HEK293 (cell line): ENCODE data around the gene FANCD2OS.

Experiments
- CTCF ChIA-PET: fragments of 350-600 bp; formaldehyde crosslinking; extraction: SDS; loops from one replicate; lab custom pipeline; 2021; ENCODE audit warnings: antibody characterized with exemption; lab: Yijun Ruan, JAX
- POLR2A ChIA-PET: fragments of 300-600 bp; formaldehyde crosslinking; extraction: SDS; loops from one replicate; lab custom pipeline; 2020; ENCODE audit warnings: antibody characterized with exemption, inconsistent platforms; lab: Yijun Ruan, JAX
- H3K27ac ChIP-seq: fragments of 200-500 bp; sonication (Bioruptor generic); 2 replicates; pipeline ENCODE4 v1.5.1; 2014; ENCODE audit warnings: low read depth, low read length, control low read depth, inconsistent platforms; ENCODE audit errors: extremely low read depth
- H3K36me3 ChIP-seq, 2 experiments: fragments of 200-500 bp in 1 of 2; sonication (Bioruptor generic) in 1 of 2; 1 replicate in 1 of 2; 2 replicates in 1 of 2; pipeline ENCODE4 v1.5.1; 2014 to 2017; ENCODE audit warnings: inconsistent platforms in 2 of 2, low read length in 2 of 2; ENCODE audit not compliant: control insufficient read depth in 2 of 2, insufficient read depth in 1 of 2
- H3K4me1 ChIP-seq: fragments of 200-500 bp; sonication (Bioruptor generic); 2 replicates; pipeline ENCODE4 v1.5.1; 2014; ENCODE audit warnings: mild to moderate bottlenecking, low read length, inconsistent platforms; ENCODE audit not compliant: control insufficient read depth, insufficient read depth
- H3K4me3 ChIP-seq: 2 replicates; pipeline ENCODE4 v1.5.1; 2011; ENCODE audit warnings: low read depth, mild to moderate bottlenecking, control low read depth, low read length, moderate library complexity
- H3K9me3 ChIP-seq: fragments of 200-500 bp; sonication (Bioruptor generic); 2 replicates; pipeline ENCODE4 v1.5.1; 2014; ENCODE audit warnings: low read depth, low read length, inconsistent platforms; ENCODE audit not compliant: control insufficient read depth, insufficient read depth
- SETDB1 ChIP-seq: IDR thresholded peaks from one replicate; pipeline ENCODE4 v1.6.1; 2017; ENCODE audit warnings: mild to moderate bottlenecking, low read length, moderate library complexity, mixed read lengths; ENCODE audit not compliant: insufficient read length
- SP7 ChIP-seq: fragments of 450-650 bp; formaldehyde crosslinking; IDR thresholded peaks from 2 replicates; pipeline ENCODE4 v1.5.1; 2016; ENCODE audit warnings: missing biosample characterization, missing genetic modification characterization
- TRIM28 ChIP-seq: IDR thresholded peaks from 2 replicates; pipeline ENCODE4 v1.6.1; 2011; ENCODE audit warnings: low read length, control low read depth, borderline replicate concordance
- ZBTB17 ChIP-seq: fragments of 450-650 bp; formaldehyde crosslinking; IDR thresholded peaks from 2 replicates; pipeline ENCODE4 v1.5.1; 2016; ENCODE audit warnings: missing biosample characterization, missing genetic modification characterization
- ZBTB21 ChIP-seq: fragments of 450-650 bp; formaldehyde crosslinking; IDR thresholded peaks from 2 replicates; pipeline ENCODE4 v1.5.1; 2017; ENCODE audit warnings: missing biosample characterization, missing genetic modification characterization
- ZEB2 ChIP-seq: fragments of 450-650 bp; formaldehyde crosslinking; IDR thresholded peaks from 2 replicates; pipeline ENCODE4 v1.5.1; 2016; ENCODE audit warnings: missing biosample characterization, missing genetic modification characterization
- ZNF140 ChIP-seq: fragments of 450-650 bp; formaldehyde crosslinking; IDR thresholded peaks from 2 replicates; pipeline ENCODE4 v1.5.1; 2016; ENCODE audit warnings: missing biosample characterization, missing genetic modification characterization
- ZNF221 ChIP-seq: fragments of 450-650 bp; formaldehyde crosslinking; IDR thresholded peaks from 2 replicates; pipeline ENCODE4 v1.5.1; 2017; ENCODE audit warnings: missing biosample characterization, missing genetic modification characterization, borderline replicate concordance
- ZNF341 ChIP-seq: fragments of 450-650 bp; formaldehyde crosslinking; IDR thresholded peaks from 2 replicates; pipeline ENCODE4; 2016; ENCODE audit warnings: low read depth, missing biosample characterization, missing genetic modification characterization
- ZNF48 ChIP-seq: fragments of 450-650 bp; formaldehyde crosslinking; IDR thresholded peaks from 2 replicates; pipeline ENCODE4 v1.5.1; 2016; ENCODE audit warnings: missing biosample characterization, missing genetic modification characterization
- ZNF596 ChIP-seq: fragments of 450-650 bp; IDR thresholded peaks from 2 replicates; pipeline ENCODE4 v1.5.0; 2018; ENCODE audit warnings: missing biosample characterization, mild to moderate bottlenecking, missing genetic modification characterization, moderate library complexity
- ZNF621 ChIP-seq: fragments of 450-650 bp; formaldehyde crosslinking; IDR thresholded peaks from 2 replicates; pipeline ENCODE4 v1.5.1; 2017; ENCODE audit warnings: missing biosample characterization, missing genetic modification characterization
- ZNF624 ChIP-seq: fragments of 450-650 bp; formaldehyde crosslinking; IDR thresholded peaks from 2 replicates; pipeline ENCODE4 v1.5.1; 2017; ENCODE audit warnings: missing biosample characterization, missing genetic modification characterization
- ZNF660 ChIP-seq: fragments of 450-650 bp; IDR thresholded peaks from 2 replicates; pipeline ENCODE4 v1.5.1; 2018; ENCODE audit warnings: missing biosample characterization, mild to moderate bottlenecking, missing genetic modification characterization
- ZSCAN30 ChIP-seq: fragments of 450-650 bp; IDR thresholded peaks from 2 replicates; pipeline ENCODE4 v1.5.1; 2018; ENCODE audit warnings: missing biosample characterization, mild to moderate bottlenecking, missing genetic modification characterization, moderate library complexity
- TF ChIP-seq, protein P1 (sequence below): fragments of 450-650 bp; formaldehyde crosslinking; IDR thresholded peaks from 2 replicates; pipeline ENCODE4 v1.5.1; 2016; ENCODE audit warnings: missing biosample characterization, missing genetic modification characterization
- TF ChIP-seq, protein P2 (sequence below): fragments of 450-650 bp; formaldehyde crosslinking; IDR thresholded peaks from 2 replicates; pipeline ENCODE4 v1.5.1; 2016; ENCODE audit warnings: missing biosample characterization, missing genetic modification characterization
- TF ChIP-seq, protein P3 (sequence below): fragments of 450-650 bp; formaldehyde crosslinking; IDR thresholded peaks from 2 replicates; pipeline ENCODE4 v1.5.1; 2016; ENCODE audit warnings: missing biosample characterization, missing genetic modification characterization
- TF ChIP-seq, protein P4 (sequence below): fragments of 450-650 bp; formaldehyde crosslinking; IDR thresholded peaks from 2 replicates; pipeline ENCODE4 v1.5.1; 2016; ENCODE audit warnings: missing biosample characterization, missing genetic modification characterization
- TF ChIP-seq, protein P5 (sequence below): fragments of 450-650 bp; formaldehyde crosslinking; IDR thresholded peaks from 2 replicates; pipeline ENCODE4 v1.5.1; 2016; ENCODE audit warnings: missing biosample characterization, missing genetic modification characterization
- TF ChIP-seq, protein P6 (sequence below): fragments of 450-650 bp; formaldehyde crosslinking; conservative IDR thresholded peaks from 2 replicates; pipeline ENCODE4 v1.5.1; 2016; ENCODE audit warnings: low read depth, missing biosample characterization, missing genetic modification characterization

Gene FANCD2OS

DNA sequence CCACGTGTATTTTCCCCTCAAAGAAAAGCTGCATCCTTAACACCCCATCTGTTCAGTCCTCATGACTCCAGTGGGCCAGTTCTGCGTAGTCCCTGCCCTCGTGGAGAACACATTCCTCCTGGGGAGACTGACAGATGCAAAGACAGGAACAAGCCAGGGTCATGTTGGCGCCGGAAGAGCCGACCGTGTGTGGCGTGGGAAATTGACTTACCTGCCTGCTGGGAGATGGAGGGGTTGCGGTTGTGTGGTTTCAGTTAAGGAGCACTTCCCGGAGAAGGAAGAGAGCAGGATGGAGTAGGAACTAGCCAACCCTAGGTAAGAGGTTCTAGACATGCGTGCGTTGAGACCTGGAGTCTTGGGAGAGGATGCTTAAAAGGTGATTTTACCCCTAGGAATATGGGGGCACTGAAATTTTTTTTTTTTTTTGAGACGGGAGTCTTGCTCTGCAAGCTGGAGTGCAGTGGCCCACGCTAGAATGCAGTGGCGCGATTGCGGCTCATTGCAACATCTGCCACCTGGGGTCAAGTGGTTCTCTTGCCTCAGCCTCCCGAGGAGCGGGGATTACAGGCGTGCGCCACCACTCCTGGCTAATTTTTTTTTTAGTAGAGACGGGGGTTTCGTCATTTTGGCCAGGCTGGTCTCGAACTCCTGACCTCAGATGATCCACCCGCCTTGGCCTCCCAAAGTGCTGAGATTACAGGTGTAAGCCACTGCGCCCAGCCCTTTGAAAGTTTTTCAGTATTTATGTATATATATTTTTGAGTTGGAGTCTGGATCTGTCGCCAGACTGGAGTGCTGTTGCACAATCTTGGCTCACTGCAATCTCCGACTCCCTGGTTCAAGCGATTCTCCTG, 34.9 kb upstream of the FANCD2OS start (continued):
- peak; percentile 80 for TF ChIP-seq ZBTB17 (tag by site-specific recombination)
- TF ChIP-seq ZEB2 (tag by site-specific recombination): peak; percentile 59
- TF ChIP-seq ZNF341 (tag by site-specific recombination): 0 out of 2 replicates have a peak, but pooled peaks have one; percentile 35
- TF ChIP-seq, protein P1, sequence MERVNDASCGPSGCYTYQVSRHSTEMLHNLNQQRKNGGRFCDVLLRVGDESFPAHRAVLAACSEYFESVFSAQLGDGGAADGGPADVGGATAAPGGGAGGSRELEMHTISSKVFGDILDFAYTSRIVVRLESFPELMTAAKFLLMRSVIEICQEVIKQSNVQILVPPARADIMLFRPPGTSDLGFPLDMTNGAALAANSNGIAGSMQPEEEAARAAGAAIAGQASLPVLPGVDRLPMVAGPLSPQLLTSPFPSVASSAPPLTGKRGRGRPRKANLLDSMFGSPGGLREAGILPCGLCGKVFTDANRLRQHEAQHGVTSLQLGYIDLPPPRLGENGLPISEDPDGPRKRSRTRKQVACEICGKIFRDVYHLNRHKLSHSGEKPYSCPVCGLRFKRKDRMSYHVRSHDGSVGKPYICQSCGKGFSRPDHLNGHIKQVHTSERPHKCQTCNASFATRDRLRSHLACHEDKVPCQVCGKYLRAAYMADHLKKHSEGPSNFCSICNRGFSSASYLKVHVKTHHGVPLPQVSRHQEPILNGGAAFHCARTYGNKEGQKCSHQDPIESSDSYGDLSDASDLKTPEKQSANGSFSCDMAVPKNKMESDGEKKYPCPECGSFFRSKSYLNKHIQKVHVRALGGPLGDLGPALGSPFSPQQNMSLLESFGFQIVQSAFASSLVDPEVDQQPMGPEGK (tag by site-specific recombination): peak; percentile 37
- TF ChIP-seq ZBTB21 (tag by site-specific recombination): 0 out of 2 replicates have a peak, but pooled peaks have one; percentile 18
- TF ChIP-seq SETDB1: peak; percentile 47
- TF ChIP-seq, protein P2, sequence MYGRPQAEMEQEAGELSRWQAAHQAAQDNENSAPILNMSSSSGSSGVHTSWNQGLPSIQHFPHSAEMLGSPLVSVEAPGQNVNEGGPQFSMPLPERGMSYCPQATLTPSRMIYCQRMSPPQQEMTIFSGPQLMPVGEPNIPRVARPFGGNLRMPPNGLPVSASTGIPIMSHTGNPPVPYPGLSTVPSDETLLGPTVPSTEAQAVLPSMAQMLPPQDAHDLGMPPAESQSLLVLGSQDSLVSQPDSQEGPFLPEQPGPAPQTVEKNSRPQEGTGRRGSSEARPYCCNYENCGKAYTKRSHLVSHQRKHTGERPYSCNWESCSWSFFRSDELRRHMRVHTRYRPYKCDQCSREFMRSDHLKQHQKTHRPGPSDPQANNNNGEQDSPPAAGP (tag by site-specific recombination): 0 out of 2 replicates have a peak, but pooled peaks have one; percentile 33
- TF ChIP-seq, protein P3, sequence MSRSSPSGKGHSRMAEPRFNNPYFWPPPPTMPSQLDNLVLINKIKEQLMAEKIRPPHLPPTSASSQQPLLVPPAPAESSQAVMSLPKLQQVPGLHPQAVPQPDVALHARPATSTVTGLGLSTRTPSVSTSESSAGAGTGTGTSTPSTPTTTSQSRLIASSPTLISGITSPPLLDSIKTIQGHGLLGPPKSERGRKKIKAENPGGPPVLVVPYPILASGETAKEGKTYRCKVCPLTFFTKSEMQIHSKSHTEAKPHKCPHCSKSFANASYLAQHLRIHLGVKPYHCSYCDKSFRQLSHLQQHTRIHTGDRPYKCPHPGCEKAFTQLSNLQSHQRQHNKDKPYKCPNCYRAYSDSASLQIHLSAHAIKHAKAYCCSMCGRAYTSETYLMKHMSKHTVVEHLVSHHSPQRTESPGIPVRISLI (tag by site-specific recombination): peak; percentile 67; the same call in 1 of the 2 replicates
- TF ChIP-seq, protein P4, sequence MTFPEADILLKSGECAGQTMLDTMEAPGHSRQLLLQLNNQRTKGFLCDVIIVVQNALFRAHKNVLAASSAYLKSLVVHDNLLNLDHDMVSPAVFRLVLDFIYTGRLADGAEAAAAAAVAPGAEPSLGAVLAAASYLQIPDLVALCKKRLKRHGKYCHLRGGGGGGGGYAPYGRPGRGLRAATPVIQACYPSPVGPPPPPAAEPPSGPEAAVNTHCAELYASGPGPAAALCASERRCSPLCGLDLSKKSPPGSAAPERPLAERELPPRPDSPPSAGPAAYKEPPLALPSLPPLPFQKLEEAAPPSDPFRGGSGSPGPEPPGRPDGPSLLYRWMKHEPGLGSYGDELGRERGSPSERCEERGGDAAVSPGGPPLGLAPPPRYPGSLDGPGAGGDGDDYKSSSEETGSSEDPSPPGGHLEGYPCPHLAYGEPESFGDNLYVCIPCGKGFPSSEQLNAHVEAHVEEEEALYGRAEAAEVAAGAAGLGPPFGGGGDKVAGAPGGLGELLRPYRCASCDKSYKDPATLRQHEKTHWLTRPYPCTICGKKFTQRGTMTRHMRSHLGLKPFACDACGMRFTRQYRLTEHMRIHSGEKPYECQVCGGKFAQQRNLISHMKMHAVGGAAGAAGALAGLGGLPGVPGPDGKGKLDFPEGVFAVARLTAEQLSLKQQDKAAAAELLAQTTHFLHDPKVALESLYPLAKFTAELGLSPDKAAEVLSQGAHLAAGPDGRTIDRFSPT (tag by site-specific recombination): 0 out of 2 replicates have a peak, but pooled peaks have one; percentile 38
- no peak for TF ChIP-seq TRIM28

DNA sequence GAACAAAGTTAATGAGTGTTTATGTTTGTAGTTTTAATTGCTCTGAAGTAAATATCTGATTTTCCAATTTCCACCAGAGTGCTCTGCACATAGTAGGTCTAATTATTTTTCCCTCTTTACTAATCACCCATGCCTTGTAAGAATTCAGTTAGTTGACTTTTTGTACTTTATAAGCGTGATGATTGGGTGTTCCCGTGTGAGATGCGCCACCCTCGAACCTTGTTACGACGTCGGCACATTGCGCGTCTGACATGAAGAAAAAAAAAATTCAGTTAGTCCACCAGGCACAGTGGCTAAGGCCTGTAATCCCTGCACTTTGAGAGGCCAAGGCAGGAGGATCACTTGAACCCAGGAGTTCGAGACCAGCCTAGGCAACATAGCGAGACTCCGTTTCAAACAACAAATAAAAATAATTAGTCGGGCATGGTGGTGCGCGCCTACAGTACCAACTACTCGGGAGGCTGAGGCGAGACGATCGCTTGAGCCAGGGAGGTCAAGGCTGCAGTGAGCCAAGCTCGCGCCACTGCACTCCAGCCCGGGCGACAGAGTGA, 33.0 kb upstream of the FANCD2OS start:
- H3K27ac ChIP-seq: no peak overlapping the region
- no peaks in the 10 kb centered on the region for H3K4me1 ChIP-seq
- ChIA-PET POLR2A (interaction anchor here (0.6 to 1.5 kb wide), 13 partner anchors 10 to 415 kb away, joined by 3 to 9 read pairs (median 4); partner anchors contain the start of genes BRK1, IRAK2 and SEC13), CTCF (interaction anchor here (0.7 kb wide), 2 partner anchors 11 to 174 kb away, joined by 3 to 4 read pairs; no protein-coding TSS in a partner anchor)
- TF ChIP-seq ZNF596 (tag by site-specific recombination) (no peak), ZNF140 (tag by site-specific recombination) (no peak), ZNF660 (tag by site-specific recombination) (no peak), ZNF48 (tag by site-specific recombination) (no peak), ZNF624 (tag by site-specific recombination) (no peak), ZNF621 (tag by site-specific recombination) (no peak), SP7 (no peak), ZSCAN30 (tag by site-specific recombination) (peak; percentile 59; the same call in 1 of the 2 replicates), ZNF221 (tag by site-specific recombination) (no peak)
- TF ChIP-seq, protein P5, sequence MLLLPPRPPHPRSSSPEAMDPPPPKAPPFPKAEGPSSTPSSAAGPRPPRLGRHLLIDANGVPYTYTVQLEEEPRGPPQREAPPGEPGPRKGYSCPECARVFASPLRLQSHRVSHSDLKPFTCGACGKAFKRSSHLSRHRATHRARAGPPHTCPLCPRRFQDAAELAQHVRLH (tag by site-specific recombination): 0 out of 2 replicates have a peak, but pooled peaks have one; percentile 22
- TF ChIP-seq, protein P6, sequence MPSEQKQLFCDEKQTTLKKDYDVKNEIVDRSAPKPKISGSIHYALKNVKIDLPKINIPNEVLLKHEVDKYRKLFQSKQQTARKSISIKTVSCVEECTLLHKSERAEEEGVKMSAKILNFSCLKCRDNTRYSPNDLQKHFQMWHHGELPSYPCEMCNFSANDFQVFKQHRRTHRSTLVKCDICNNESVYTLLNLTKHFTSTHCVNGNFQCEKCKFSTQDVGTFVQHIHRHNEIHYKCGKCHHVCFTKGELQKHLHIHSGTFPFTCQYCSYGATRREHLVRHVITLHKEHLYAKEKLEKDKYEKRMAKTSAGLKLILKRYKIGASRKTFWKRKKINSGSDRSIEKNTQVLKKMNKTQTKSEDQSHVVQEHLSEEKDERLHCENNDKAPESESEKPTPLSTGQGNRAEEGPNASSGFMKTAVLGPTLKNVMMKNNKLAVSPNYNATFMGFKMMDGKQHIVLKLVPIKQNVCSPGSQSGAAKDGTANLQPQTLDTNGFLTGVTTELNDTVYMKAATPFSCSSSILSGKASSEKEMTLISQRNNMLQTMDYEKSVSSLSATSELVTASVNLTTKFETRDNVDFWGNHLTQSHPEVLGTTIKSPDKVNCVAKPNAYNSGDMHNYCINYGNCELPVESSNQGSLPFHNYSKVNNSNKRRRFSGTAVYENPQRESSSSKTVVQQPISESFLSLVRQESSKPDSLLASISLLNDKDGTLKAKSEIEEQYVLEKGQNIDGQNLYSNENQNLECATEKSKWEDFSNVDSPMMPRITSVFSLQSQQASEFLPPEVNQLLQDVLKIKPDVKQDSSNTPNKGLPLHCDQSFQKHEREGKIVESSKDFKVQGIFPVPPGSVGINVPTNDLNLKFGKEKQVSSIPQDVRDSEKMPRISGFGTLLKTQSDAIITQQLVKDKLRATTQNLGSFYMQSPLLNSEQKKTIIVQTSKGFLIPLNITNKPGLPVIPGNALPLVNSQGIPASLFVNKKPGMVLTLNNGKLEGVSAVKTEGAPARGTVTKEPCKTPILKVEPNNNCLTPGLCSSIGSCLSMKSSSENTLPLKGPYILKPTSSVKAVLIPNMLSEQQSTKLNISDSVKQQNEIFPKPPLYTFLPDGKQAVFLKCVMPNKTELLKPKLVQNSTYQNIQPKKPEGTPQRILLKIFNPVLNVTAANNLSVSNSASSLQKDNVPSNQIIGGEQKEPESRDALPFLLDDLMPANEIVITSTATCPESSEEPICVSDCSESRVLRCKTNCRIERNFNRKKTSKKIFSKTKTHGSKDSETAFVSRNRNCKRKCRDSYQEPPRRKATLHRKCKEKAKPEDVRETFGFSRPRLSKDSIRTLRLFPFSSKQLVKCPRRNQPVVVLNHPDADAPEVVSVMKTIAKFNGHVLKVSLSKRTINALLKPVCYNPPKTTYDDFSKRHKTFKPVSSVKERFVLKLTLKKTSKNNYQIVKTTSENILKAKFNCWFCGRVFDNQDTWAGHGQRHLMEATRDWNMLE (tag by site-specific recombination): peak; percentile 41; the same call in 1 of the 2 replicates
- H3K4me3 ChIP-seq: no peak overlapping the region
- peaks cover 11 to 25% of the 10 kb centered on the region in 2 experiments; a peak in 2 of 3 replicates for H3K36me3 ChIP-seq
- no peaks in the 10 kb centered on the region for H3K9me3 ChIP-seq
